Measurements from ENCODE around the gene FLVCR1.

DNA sequence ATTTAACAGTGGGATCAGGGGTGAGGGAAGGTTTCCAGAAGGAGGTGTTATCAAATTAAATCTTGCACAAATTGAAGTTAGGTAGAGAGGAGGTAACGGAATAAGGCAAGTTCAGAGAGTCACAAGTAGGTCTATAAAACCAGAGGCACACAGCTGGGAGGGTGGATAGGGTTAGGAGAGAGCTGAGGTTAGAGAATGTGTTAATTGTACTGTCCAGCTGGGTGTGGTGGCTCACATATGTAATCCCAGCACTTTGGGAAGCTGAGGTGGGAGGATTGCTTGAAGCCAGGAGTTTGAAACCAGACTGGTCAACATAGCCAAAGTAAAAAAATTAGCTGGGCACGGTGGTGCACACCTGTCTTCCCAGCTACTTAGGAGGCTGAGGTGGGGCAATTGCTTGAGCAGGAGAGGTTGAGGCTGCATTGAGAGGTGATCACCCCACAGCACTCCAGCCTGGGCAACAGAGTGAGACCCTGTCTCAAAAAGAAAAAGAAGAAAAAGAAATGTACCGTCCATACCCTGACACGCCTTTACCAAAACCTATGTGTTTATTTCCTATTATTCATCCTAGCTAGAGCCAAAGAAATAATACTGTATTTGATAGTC is 30.8 kb upstream of the FLVCR1 start:
- no peak for TF ChIP-seq RXRA (IDR thresholded peaks at IDR 0.05)
- no peak for TF ChIP-seq CTCF (IDR thresholded peaks at IDR 0.05; ENCODE audit: low read depth, low read length, missing input control)
- TF ChIP-seq, protein P1, sequence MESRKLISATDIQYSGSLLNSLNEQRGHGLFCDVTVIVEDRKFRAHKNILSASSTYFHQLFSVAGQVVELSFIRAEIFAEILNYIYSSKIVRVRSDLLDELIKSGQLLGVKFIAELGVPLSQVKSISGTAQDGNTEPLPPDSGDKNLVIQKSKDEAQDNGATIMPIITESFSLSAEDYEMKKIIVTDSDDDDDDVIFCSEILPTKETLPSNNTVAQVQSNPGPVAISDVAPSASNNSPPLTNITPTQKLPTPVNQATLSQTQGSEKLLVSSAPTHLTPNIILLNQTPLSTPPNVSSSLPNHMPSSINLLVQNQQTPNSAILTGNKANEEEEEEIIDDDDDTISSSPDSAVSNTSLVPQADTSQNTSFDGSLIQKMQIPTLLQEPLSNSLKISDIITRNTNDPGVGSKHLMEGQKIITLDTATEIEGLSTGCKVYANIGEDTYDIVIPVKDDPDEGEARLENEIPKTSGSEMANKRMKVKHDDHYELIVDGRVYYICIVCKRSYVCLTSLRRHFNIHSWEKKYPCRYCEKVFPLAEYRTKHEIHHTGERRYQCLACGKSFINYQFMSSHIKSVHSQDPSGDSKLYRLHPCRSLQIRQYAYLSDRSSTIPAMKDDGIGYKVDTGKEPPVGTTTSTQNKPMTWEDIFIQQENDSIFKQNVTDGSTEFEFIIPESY (IDR thresholded peaks at IDR 0.05): no peak

Measured in liver (tissue), 3 donors.